ENCODE results near the gene CDX1. TPM values are rescaled to one million over a fixed set of nuclear protein-coding genes. Genes with fewer than 3 reads are reported as not detected.

The CDX1 gene
- total RNA-seq, 4 donors from 2014 or later, result not detected

GRCh38 chr5:150180241-150181026 lies 13.9 kb downstream of the CDX1 start:
- TF ChIP-seq CTCF (IDR thresholded peaks at IDR 0.05; ENCODE audit: low read depth), result no peak

- no peak for TF ChIP-seq CTCF (IDR thresholded peaks at IDR 0.05; ENCODE audit: low read depth)
Measured at GRCh38 chr5:150181027-150181426, 14.4 kb downstream of the CDX1 start.

GRCh38 chr5:150181766-150182545 lies 15.4 kb downstream of the CDX1 start:
- TF ChIP-seq CTCF (IDR thresholded peaks at IDR 0.05; ENCODE audit: low read depth), result no peak

GRCh38 chr5:150182774-150183173 lies 16.2 kb downstream of the CDX1 start:
- no peak for TF ChIP-seq CTCF (IDR thresholded peaks at IDR 0.05; ENCODE audit: low read depth)

- no peak for TF ChIP-seq CTCF (IDR thresholded peaks at IDR 0.05; ENCODE audit: low read depth)
Measured at GRCh38 chr5:150183436-150183835, 16.9 kb downstream of the CDX1 start.

- TF ChIP-seq CTCF (IDR thresholded peaks at IDR 0.05; ENCODE audit: low read depth), result no peak
Measured at GRCh38 chr5:150184006-150184405, 17.4 kb downstream of the CDX1 start.
